GM23338 (cell line): Measurements from ENCODE around the gene HLA-DOB.

ENCODE experiments used
- CTCF ChIP-seq, 2 experiments: fragments of 200-600 bp in 1 of 2; sonication (generic) in 1 of 2; conservative IDR thresholded peaks; 2 replicates each; pipeline versions ENCODE4 v1.5.1 to v1.6.1; 2016 to 2017; ENCODE audit warnings: antibody characterized with exemption in 2 of 2, low read depth in 2 of 2, mild to moderate bottlenecking in 2 of 2, moderate library complexity in 1 of 2
- EZH2phosphoT487 ChIP-seq: fragments of 200-600 bp; sonication (generic); IDR thresholded peaks from one replicate; pipeline ENCODE4 v1.8.1; 2018; ENCODE audit warnings: antibody characterized with exemption; ENCODE audit not compliant: unreplicated experiment

GRCh38 chr6:32792901-32793435, 23.8 kb downstream of the HLA-DOB start:
- TF ChIP-seq EZH2phosphoT487: no peak
- no peak for TF ChIP-seq CTCF (conservative IDR thresholded peaks at IDR 0.05; ENCODE audit: low read depth in 2 of 2)
